ENCODE measurements around the gene ACOT11.
"Not testable (repeated sequence)": the region's sequence is repeated elsewhere in the genome, so short reads cannot be mapped to it uniquely, and the experiment has no call there.

Gene ACOT11

DNA sequence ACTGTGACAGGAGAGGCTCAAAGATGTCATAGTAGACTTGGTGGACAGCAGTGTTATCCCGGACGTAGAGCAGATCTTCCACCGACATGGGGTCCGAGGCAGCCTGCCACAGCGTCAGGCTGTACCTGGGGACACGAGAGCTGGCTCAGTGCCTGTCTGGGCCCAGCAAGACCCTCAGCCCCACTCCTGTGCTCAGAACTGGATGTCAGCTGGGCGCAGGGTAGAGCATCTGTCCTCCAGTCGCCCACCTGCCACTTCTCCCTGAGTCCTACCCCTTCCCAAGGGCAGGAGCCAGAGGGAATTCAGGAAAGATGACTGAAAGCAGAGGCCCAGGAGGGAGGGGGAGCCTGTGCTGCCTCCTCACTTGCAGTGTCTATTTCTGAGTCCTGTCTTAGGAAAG is 63.6 kb downstream of the ACOT11 start:
- DNase-seq: no peak

DNA sequence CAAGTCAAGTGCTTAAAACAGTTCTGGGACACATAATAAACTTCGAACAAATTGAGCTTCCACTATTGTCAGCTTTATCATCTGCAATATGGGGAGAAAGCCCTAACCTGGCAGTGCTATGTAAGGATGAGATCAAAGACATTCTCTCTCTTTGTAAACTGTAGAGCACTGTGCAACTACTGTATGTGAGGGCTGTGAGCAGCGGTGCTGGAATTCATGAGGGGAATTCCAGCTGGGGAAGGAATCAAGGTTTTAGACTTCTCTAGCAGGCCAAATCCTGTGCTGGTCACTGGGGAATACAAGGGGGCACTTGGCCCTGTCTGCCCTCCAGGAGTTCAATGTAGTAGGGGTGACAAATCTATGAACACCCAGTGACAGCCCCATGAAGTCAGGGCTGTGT is 66.0 kb downstream of the ACOT11 start:
- no peak for DNase-seq

DNA sequence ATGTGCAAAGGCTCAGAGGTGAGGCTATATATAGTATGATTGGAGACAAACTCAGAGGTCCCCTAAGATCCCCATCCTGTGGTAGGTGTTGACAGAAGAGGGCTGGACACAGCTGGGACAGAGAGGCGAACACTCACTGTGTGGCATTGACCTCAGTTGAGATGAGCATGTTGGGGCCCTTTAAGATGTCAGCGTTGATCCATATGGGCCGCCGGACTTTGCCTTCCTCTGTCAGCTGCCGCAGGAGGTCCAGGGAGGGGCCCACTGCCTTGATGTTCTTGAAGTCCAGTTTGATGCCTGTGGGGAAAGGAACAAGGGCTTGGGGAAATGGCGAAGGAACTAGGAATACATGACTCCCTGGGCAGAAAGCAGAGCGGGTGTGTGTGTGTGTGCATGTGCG is 66.5 kb downstream of the ACOT11 start:
- no peak for DNase-seq

DNA sequence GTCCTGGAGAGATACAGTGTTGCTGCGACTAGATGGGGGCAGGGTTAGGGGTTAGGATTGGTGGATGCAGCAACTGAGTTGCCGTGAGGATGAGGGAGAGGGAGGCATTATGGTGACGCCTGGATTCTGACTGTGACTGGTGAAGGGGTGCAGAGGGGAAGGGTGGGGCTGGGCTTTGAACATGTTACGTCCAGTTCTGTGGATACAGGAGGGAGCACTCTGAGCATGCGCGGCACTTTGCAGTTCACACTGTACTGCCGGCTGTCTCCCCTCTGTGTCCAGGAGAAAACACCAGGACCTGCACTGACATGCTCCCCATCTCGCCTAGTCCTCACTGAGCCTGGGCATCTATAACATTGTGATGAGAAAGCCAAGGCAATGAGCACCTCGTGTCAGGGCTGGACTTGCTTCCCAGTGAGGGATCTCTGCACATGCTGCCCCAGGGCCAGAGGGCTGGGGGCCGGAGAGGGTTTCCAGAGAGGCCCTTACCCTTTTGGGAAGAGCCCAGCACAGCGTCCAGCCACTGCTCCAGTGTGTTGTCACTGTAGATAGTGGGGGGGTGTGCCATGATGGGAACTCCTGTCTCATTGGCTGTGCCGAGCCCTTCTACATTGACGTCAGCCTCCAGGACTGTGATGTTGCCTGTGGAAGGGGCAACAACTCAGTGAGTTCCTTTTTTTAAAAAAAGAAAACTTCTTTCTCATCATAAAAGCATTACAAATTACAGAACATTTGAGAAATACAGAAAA is 67.7 kb downstream of the ACOT11 start:
- no peak for DNase-seq

DNA sequence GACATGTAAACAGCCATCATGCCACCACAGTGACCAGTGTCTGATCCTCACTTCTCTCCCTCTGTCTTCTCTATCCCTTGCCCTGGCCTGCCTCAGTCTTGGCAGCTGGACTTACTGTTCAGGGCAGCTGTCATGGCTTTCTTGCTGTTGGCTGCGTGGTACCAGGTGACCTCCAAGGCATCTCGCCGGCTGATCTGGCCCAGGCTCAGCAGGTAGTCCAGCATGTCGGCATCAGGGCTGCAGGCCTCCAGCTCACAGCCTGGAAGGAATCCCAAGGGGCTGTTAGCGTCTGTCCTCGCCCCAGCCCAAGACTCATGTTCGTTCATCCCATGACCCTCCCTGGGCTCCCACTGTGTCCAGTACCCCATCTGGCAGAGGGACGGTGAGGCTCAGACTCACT is 71.7 kb downstream of the ACOT11 start:
- DNase-seq: no peak

DNA sequence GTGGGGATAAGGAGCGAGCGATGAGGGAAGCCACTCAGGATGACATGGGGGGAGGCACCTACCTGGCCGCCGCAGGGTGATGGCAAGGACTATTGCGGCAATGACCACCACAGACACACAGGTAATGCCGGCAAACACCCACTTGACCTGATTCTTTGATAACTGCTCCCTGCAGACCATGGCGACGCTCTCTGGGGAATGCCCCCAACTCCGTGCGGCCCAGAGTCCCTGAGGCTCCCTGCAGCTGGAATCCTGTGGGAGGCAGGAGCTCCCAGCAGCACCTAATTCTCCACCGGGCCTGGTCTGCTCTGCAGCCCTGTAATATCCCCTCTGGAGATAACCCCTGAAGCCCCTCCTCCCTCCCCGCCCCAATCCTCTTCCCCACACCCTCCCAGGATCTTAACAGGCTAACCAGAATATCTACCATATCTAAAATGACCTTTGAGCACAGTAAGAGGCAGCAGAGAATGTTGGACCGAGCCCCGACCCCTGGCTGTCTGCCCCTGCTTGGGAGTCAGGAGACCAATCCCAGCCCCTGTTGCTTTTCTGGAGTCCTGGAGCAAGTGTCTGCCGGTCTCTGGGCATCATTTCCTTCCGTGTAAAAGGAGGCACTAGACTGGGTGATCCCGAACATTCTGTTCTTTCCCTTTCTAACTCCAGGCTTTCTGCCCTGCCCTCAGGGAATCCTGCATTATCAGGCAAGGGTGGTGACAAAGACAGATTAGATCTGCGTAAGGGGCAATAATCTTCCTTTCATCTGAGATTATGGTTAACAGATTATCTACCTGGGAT is 75.4 kb downstream of the ACOT11 start, which contains the start of gene FAM151A:
FAM151A (minus strand) TSS at position 310 of the 792 bp plus-strand sequence; CDS start at position 180, 130 bp downstream.
- no peak for DNase-seq

DNA sequence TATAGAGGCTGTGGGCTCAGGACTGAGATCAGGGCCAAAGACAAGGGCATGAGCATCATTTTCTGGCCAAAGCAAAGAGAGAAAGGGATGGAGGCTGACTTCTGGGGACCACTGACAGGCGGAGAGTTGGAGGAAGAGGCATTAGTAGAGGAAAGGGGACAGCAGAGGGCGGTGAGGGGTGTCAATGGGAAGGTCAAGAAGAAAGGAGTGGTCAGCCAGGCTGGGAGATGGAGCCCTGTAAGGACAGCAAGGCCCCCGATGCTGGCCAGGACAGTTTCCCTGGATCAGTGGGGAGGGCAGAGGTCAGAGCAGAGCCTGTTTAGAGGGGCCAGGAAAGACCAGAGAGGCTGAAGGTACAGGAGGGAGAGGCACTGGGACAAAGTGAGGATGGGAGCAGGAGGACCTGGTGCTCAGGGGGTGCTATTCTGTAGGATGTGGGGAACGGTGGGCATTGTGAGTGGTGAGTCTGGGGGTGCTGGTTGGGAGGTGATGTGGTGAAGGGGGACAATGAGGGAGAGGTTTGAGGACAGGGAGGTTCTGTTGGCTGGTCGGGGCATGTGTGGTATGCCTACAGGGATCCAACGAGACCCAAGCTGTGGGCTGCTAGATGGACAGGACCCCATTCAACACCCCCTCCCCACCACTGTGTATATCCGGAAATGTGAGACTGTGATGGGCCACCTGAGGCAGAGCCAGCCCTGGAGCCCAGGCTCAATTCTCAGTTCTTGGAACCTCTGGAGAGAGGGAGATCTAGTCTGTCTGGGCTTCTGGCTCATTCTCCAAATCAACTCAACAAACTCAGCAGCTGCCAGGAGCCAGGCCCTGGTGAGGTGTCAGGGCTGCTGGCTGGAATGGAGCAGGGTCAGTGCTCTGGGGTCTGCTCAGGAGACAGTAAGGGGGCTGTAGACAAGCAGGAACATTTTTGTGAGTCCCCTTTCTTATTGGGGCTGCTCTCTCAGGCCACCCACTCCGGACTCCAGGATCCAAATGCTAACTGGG is 76.7 kb downstream of the ACOT11 start:
- DNase-seq: no peak

DNA sequence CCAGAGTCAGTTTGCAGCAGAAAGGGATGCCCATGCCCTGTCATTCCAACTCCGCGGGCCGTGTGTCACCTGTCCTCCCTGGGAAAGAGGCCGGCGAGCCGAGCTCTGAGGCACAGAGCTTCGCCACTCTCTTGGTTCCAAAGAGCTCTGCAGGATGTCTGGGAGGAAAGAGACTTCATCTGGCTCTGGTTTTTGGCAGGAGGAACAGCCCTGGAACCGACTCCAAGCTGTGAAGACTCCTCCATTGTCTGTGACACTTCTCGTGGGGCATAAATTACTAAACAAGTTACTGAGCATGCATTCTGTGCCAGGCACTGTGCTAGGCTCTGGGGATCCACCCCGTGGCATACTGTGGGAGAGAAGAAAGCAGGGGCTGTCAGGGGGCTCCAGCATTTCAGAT is 79.2 kb downstream of the ACOT11 start:
- DNase-seq: no peak

DNA sequence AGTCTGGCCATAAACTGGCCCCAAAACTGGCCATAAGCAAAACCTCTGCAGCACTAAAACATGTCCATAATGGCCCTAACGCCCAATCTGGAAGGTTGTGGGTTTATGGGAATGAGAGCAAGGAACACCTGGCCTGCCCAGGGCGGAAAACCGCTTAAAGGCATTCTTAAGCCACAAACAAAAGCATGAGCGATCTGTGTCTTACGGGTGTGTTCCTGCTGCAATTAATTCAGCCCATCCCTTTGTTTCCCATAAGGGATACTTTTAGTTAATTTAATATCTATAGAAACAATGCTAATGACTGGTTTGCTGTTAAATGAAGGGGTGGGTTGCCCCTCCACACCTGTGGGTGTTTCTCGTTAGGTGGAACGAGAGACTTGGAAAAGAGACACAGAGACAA is 87.8 kb downstream of the ACOT11 start:
- DNase-seq: not testable (repeated sequence)

DNA sequence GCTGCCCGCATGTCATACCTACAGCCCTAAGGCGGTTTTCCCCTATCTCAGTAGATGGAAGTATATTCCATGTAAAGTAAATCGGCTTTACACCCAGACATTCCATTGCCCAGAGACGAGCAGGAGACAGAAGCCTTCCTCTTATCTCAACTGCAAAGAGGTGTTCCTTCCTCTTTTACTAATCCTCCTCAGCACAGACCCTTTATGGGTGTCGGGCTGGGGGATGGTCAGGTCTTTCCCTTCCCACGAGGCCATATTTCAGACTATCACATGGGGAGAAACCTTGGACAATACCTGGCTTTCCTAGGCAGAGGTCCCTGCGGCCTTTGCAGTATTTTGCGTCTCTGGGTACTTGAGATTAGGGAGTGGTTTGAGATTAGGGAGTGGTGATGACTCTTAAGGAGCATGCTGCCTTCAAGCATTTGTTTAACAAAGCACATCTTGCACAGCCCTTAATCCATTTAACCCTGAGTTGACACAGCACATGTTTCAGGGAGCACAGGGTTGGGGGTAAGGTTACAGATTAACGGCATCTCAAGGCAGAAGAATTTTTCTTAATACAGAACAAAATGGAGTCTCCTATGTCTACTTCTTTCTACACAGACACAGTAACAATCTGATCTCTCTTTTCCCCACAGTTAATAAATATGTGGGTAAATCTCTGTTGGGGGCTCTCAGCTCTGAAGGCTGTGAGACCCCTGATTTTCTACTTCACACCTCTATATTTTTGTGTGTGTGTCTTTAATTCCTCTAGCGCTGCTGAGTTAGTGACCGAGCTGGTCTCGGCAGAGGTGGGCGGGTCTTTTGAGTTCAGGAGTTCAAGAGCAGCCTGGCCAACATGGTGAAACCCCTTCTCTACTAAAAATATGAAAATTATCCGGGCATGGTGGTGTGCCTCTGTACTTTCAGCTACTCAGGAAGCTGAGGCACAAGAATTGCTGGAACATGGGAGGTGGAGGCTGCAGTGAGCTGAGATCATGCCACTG is 88.7 kb downstream of the ACOT11 start:
- DNase-seq: not testable (repeated sequence)

DNA sequence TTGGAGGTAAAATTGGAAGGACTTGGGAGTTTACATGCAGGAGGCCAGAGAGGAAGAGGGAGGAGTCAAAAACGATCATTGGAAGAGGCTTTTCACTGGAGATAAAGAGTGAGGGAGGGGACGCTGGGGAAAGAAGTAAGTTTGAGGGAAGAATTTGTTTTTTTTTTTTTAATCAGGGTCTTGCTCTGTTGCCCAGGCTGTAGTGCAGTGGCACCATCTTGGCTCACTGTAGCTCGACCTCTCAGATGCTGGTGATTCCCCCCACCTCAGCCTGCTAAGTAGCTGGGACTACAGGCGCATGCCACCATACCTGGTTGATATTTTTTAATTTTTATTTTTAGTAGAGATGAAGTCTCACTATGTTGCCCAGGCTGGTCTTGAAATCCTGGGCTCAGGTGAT is 92.3 kb downstream of the ACOT11 start:
- no peak for DNase-seq

DNA sequence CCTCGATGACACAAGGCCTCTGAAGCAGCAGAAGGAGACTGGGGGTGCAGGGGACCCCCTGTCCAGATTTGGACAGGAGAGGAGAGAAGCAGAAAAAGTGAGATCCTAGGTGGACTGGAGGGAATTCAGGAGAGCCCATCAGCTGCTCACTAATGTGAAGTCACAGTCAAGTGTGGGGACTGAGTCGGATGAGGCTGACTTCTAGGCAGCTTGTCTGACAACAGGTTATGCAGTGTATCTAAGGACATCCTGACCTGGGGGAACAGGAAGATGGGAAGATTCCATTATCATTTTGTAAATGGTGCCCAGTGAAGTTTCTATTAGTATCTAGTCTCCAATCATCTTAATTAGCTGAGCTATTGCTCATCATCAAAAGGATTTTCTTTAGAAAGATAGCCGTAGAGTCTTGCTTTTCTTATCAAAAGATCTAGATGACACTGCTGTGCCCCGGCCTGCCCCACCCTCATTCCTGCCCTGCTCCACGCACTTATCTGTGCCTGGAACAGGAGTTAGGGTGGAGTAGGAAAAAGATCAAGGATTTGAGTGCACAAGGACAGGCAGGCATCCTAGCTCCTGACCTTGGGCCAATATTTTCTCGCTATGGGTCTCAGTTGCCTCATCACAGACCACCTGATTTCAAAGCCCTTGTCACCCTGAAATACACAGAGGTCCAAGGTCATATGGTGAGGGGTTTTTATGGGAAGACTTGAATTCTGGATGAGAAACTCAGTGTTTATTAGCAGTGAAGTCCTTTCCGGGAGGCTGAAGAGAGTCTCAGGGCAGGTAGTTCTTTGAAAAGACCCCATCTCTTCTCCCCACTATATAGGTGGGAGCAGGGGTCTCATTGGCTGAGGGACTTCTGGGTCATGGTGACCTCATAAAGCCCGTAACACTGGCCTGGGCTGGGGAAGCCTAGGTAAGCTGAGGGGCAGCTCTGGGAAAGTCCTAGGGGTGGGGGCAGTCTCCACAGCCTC is 93.1 kb downstream of the ACOT11 start, which contains the start of gene MROH7:
MROH7 (plus strand) TSS at position 924 of the 974 bp plus-strand sequence. CDS start 11,141 bp downstream, outside the sequence.
- DNase-seq: no peak

DNA sequence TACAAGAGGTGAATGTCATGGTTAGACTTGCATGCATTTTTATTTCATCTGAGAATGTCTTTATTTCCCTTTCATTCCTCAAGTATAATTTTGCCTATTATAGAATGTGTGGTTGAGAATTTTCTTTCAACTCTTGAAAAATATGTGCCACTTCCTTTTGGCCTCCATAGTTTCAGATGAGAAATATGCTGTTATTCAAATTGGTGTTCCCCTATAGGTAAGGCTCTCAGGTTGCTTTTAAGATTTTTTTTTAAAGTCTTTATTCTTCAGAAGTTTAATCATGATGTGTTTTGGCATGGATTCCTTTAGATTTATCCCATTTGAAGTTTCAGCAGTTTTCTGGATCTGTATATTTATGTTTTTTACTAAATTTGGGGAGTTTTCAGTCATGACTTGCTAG is 95.7 kb downstream of the ACOT11 start:
- DNase-seq: no peak

DNA sequence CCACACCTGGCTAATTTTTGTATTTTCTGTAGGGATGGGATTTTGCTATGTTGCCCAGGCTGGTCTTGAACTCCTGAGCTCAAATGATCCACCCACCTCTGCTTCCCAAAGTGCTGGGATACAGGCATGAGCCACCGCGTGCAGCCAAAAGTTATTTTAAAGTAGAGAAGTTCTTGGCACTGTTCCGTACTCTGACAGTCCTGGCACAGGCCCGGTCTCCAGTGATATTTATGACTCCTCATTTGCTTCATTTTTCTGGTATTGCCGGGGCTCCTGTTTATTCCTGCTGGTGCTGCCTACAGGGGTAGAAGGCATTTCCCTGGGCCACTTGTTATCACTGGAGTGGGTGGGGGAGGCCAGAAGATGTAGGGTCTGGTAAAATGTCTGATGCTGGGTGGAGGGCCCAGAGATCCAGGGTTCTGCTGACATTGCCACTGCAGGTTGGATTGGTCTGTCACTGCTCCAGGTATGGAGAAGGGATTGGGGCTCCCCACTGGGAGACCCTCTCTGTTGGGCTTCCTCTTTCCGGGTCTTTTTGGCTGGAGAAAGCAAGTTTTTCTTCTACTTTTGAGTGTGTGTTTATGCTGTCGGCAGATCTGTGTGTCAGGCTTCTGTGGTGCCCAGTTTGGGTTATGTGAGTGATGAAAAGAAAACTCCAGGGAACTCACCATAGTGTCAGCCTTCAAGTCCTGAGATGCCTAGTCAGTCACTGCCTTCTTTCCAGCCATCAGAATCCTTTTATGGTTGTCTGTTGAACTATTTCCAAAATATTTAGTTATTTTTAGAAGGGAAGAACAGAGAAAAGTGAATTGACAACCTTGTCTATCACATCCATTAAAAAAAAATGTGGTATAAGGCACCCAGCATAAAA is 98.0 kb downstream of the ACOT11 start:
- DNase-seq: no peak

DNA sequence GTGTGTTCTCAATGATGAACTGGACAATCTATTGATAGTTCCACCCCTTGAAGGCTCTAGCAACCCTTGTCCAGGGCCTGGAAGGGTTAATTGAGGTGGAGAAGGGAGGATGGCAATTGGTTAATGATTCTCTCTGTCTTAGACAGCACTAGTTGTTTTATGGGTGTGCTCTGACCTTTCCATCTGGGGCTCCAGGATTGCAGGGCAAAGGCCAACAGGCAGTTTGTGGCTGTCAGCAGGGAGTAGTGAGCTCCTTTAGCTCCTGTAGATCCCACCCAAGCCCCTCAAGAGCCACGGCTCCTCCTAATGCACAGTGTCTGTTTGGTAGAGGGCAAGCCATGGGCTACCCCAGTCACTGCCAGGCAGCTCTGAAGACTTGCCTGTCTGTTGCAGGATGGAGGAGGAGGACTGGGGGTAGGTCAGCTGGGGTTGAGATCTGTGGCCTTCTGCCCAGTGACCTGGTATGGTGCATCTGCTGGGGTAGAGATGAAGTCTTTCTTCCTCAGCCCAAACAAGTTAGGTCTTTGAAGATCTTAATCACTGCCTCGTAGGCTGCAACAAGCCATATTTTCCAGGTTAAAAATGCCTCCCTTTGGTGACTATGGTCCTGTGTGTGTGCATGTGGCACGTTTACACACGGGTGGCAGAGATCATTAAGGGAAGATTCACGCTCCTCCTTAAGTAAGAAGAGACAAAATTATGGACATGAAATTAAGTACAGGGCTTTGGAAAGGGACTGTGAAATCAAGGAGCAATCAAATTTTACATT is 101.3 kb downstream of the ACOT11 start:
- no peak for DNase-seq

DNA sequence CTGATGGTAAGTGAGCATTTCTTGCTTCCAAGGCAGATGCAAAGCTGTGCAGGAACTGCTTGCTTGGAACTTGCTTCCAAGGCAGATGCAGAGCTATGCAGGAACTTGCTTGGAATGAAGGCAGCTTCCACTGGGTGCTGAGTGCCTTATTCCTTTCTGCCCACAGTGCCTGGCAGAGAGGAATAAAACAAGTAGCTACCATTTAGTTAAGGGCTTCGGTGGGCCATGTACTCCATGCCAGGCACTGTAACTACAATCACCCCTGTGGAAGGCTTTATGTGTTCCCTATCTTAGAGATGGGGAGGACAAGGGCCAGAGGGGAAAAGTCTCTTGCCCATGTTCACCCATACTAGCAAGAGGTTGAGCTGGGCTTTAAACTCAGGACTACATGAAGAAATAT is 101.9 kb downstream of the ACOT11 start:
- DNase-seq: no peak

DNA sequence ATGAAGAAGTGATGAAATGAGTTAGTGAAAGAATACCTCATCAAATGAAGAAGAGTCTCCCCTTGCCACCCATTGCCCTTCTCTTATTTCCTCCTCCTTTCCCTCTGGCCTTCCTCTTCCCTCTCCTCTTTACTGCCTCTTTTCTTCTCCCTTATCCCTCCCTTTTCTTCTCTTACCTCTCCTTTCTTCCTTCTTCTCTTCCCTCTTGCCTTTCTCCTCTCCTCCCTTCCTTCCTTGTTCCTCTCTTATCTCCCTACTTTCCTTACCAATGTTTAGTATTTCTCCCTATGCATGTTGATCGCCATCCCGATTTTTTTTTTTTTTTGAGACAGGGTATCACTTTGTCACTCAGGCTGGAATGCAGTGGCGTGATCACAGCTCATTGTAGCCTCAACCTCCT is 102.4 kb downstream of the ACOT11 start:
- no peak for DNase-seq

DNA sequence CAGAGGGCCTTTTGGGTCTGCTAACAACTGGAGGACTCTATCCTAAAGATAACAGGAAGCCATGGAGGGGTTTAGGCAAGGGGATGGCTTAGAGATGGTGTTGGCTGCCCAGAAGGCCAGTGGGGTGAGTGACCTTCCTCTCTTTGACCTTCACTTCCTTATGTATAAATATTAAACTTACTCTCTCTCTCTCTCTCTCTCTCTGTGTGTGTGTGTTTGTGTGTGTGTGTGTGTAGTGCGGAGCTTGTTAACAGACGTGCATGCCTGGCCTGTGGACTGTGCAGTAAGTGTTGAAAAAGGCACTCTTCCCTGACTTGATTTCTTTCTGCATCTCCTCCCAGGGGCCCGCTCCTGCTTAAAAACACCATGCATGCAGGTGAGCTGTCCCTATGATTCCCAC is 103.6 kb downstream of the ACOT11 start:
- no peak for DNase-seq

DNA sequence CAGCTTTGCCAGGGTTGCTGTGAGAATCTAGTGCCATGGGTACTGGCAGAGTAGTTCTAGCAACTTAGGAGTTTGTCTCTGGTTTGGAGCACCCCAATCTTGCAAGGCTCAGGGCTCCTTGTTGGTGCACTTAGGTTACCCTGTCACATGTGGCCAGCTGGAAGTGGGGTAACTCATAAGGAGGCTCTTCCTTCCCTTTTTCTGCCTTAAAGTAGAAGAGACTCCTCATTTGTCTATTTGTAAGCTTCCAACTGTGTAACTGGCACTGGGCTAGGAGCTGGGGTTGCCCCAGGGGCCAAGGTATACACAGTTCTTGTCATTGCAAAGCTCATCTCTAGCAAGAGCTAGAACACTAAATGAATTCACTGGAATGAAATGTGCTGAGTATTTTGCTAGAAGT is 104.1 kb downstream of the ACOT11 start:
- no peak for DNase-seq

Measured in NCI-H1105 (cell line).